CD14-positive monocyte (primary cell): ENCODE results near the gene SERPINA9. TPM values are rescaled to one million over a fixed set of nuclear protein-coding genes. Genes with fewer than 3 reads are reported as not detected.

Experiments used
- DNase-seq, 3 donors: peaks; one replicate each; pipeline ENCODE4 v3.0.0-alpha.2; 2011 to 2022
- H2AFZ ChIP-seq: 2 replicates; pipeline ENCODE4 v1.6.0; 2012; ENCODE audit warnings: mild to moderate bottlenecking, low read depth, low read length, inconsistent platforms; ENCODE audit not compliant: insufficient read depth, poor library complexity, severe bottlenecking
- H3K27ac ChIP-seq, 2 donors: 1 replicate in 1 of 2; 2 replicates in 1 of 2; pipeline ENCODE4 v1.5.1; 2012 to 2013; ENCODE audit warnings: low read length in 2 of 2, control low read depth in 1 of 2, inconsistent platforms in 1 of 2, low read depth in 1 of 2, mild to moderate bottlenecking in 1 of 2
- H3K27me3 ChIP-seq, 2 donors: one replicate each; pipeline versions ENCODE4 v1.6.0 to v1.6.1; 2011 to 2013; ENCODE audit warnings: low read length in 2 of 2; ENCODE audit not compliant: control insufficient read depth in 2 of 2, insufficient read depth in 2 of 2
- H3K36me3 ChIP-seq, 2 donors: replicated peaks in 1 of 2; 1 replicate in 1 of 2; 2 replicates in 1 of 2; pipeline versions ENCODE4 v1.5.1 to v1.6.1; 2012 to 2013; ENCODE audit warnings: low read length in 2 of 2, control low read depth in 1 of 2, inconsistent platforms in 1 of 2, mild to moderate bottlenecking in 1 of 2; ENCODE audit not compliant: insufficient read depth in 2 of 2, control insufficient read depth in 1 of 2
- H3K4me1 ChIP-seq, 2 donors: 1 replicate in 1 of 2; 2 replicates in 1 of 2; pipeline versions ENCODE4 v1.5.1 to v1.6.1; 2012 to 2013; ENCODE audit warnings: low read length in 2 of 2, control low read depth in 1 of 2, inconsistent platforms in 1 of 2, mild to moderate bottlenecking in 1 of 2, moderate library complexity in 1 of 2; ENCODE audit not compliant: insufficient read depth in 2 of 2, control insufficient read depth in 1 of 2
- H3K4me2 ChIP-seq: replicated peaks from 2 replicates; pipeline ENCODE3; 2012; ENCODE audit warnings: low read length, moderate library complexity, mild to moderate bottlenecking; ENCODE audit not compliant: poor library complexity, severe bottlenecking; ENCODE audit errors: extremely low read depth
- H3K4me3 ChIP-seq, 3 experiments: fragments of 200-600 bp in 1 of 3; sonication (generic) in 1 of 3; replicated peaks in 1 of 3; 1 replicate in 2 of 3; 2 replicates in 1 of 3; pipeline ENCODE4 v1.5.1; 2011 to 2013; ENCODE audit warnings: low read length in 3 of 3, mild to moderate bottlenecking in 3 of 3, control low read depth in 2 of 3, low read depth in 2 of 3, inconsistent platforms in 1 of 3, moderate library complexity in 1 of 3
- H3K79me2 ChIP-seq: 2 replicates; pipeline ENCODE4 v1.6.0; 2012; ENCODE audit warnings: mild to moderate bottlenecking, control low read depth, inconsistent platforms, low read length, moderate library complexity; ENCODE audit not compliant: insufficient read depth
- H3K9ac ChIP-seq: 2 replicates; pipeline ENCODE4 v1.6.0; 2017; ENCODE audit warnings: low read length, mild to moderate bottlenecking; ENCODE audit not compliant: insufficient read depth, poor library complexity, severe bottlenecking
- H3K9me3 ChIP-seq, 2 donors: replicated peaks in 1 of 2; 1 replicate in 1 of 2; 2 replicates in 1 of 2; pipeline versions ENCODE4 v1.5.1 to v1.6.1; 2012 to 2013; ENCODE audit warnings: low read length in 2 of 2, control low read depth in 1 of 2; ENCODE audit not compliant: control insufficient read depth in 1 of 2, insufficient read depth in 1 of 2
- H4K20me1 ChIP-seq: 2 replicates; pipeline ENCODE4 v1.6.0; 2012; ENCODE audit warnings: mild to moderate bottlenecking, low read length, control low read depth, moderate library complexity; ENCODE audit not compliant: insufficient read depth
- H3K27ac Mint-ChIP-seq, 7 donors: one replicate each; pipeline ENCODE4 v1.8.0; 2020; ENCODE audit warnings: mild to moderate bottlenecking in 7 of 7, mixed read lengths in 7 of 7, moderate library complexity in 6 of 7, inconsistent platforms in 2 of 7
- H3K27me3 Mint-ChIP-seq, 3 donors: one replicate each; pipeline ENCODE4 v1.8.0; 2021 to 2022; ENCODE audit warnings: low read depth in 3 of 3, mild to moderate bottlenecking in 3 of 3, mixed read lengths in 3 of 3, moderate library complexity in 3 of 3, inconsistent platforms in 1 of 3
- H3K36me3 Mint-ChIP-seq, 2 donors: one replicate each; pipeline ENCODE4 v1.8.0; 2020; ENCODE audit warnings: mixed read lengths in 2 of 2, inconsistent platforms in 1 of 2, mild to moderate bottlenecking in 1 of 2
- H3K4me1 Mint-ChIP-seq: one replicate; pipeline ENCODE4 v1.8.0; 2020; ENCODE audit warnings: mild to moderate bottlenecking, mixed read lengths
- H3K4me3 Mint-ChIP-seq, 2 donors: one replicate each; pipeline ENCODE4 v1.8.0; 2020; ENCODE audit warnings: mild to moderate bottlenecking in 2 of 2, mixed read lengths in 2 of 2, moderate library complexity in 1 of 2
- H3K9me3 Mint-ChIP-seq, 7 donors: one replicate each; pipeline ENCODE4 v1.8.0; 2020 to 2022; ENCODE audit warnings: mixed read lengths in 7 of 7, mild to moderate bottlenecking in 6 of 7, moderate library complexity in 6 of 7, inconsistent platforms in 2 of 7
- CTCF ChIP-seq: fragments of 200-600 bp; IDR thresholded peaks from one replicate; pipeline ENCODE4 v1.8.0; 2022; ENCODE audit warnings: antibody characterized with exemption, mild to moderate bottlenecking
- WGBS: methylation state at CpG from one replicate; pipeline ENCODE4 v1.1.5; 2013; ENCODE audit warnings: missing lambda C conversion rate; ENCODE audit not compliant: insufficient coverage; 5-methylcytosine and 5-hydroxymethylcytosine counted together
- intact Hi-C, 2 donors: fragments of 100-400 bp; cut with micrococcal nuclease; formaldehyde crosslinking; loops; one replicate each; pipeline versions ENCODE4 v1.15.0 to v1.15.1; 2023
- polyA plus RNA-seq, 3 donors: library from polyadenylated mRNA; depleted of rRNA in 1 of 3; unstranded in 2 of 3; stranded (reverse) in 1 of 3; fragments of 300-500 nt in 2 of 3; fragments of >200 nt in 1 of 3; fragmentation: Illumina TruSeq in 2 of 3; gene quantifications; 1 replicate in 2 of 3; 2 replicates in 1 of 3; pipeline ENCODE4 v1.2.3, GENCODE V29; 2012 to 2021

The SERPINA9 gene
- polyA plus RNA-seq, 3 donors, result not detected

GRCh38 chr14:94460631-94461416, 15.2 kb downstream of the SERPINA9 start:
- Histone ChIP-seq H3K9ac (no peak overlapping the region), H3K4me1 (no peaks in the 10 kb centered on the region), H3K27ac (no peak overlapping the region), H4K20me1 (no peaks in the 10 kb centered on the region), H3K79me2 (no peaks in the 10 kb centered on the region), H2AFZ (no peak overlapping the region), H3K27me3 (no peaks in the 10 kb centered on the region), H3K4me2 (no peak overlapping the region), H3K9me3 (peaks cover 13 to 16% of the 10 kb centered on the region in 2 donors), H3K4me3 (no peak overlapping the region), H3K36me3 (no peaks in the 10 kb centered on the region)
- Mint-ChIP-seq H3K4me3 (no peak overlapping the region), H3K4me1 (no peaks in the 10 kb centered on the region), H3K27me3 (peaks cover 3 to 9% (median 5%) of the 10 kb centered on the region in 3 donors), H3K36me3 (no peaks in the 10 kb centered on the region), H3K27ac (no peak overlapping the region), H3K9me3 (peaks cover 2 to 30% (median 25%) of the 10 kb centered on the region in 7 donors)
- no peak for TF ChIP-seq CTCF
- 75% methylated on average over 7 of the region's 8 CpGs for WGBS
- no peak for DNase-seq
- intact Hi-C loops, result no loop called here

DNA sequence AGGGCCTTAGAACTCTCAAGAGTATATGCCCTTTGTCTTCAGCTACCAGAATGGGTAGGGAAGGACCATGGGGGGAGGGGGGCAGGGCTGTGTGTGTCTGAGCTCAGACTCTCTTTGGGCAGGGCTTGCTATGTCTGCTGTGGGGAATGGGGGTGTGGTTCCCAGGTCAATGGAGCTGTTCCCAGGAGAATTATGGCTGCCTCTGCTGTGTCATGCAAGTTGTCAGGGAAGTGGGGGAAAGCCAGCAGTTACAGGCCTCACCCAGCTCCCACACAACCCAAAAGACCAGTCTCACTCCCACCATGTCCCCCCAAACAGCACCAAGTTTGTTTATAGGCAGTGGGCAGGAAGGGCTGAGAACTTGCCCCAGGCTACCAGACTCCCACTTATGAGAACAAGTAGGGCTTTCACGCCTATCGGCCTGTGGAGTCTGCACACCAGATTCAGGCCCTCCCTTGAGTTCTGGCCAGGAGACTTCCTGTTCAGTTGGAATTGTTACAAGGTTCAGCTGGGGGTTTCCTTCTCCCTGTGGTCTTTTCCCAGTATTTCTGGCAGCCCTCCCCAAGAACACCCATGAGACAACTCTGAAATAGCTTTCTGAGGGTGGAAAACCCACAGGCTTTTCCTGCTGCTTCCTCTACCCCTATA, 17.3 kb downstream of the SERPINA9 start:
- no peak for TF ChIP-seq CTCF
- Histone ChIP-seq H2AFZ (no peak overlapping the region), H3K79me2 (no peaks in the 10 kb centered on the region), H3K9me3 (no peaks in the 10 kb centered on the region), H3K9ac (no peak overlapping the region), H4K20me1 (no peaks in the 10 kb centered on the region), H3K27ac (no peak overlapping the region), H3K4me3 (no peak overlapping the region), H3K36me3 (no peaks in the 10 kb centered on the region), H3K4me1 (no peaks in the 10 kb centered on the region), H3K4me2 (no peak overlapping the region), H3K27me3 (peaks cover 0 to 2% of the 10 kb centered on the region in 2 donors)
- Mint-ChIP-seq H3K4me1 (no peaks in the 10 kb centered on the region), H3K27ac (no peak overlapping the region), H3K36me3 (no peaks in the 10 kb centered on the region), H3K9me3 (peaks cover 0 to 15% (median 12%) of the 10 kb centered on the region in 7 donors), H3K27me3 (peaks cover 5 to 13% (median 9%) of the 10 kb centered on the region in 3 donors), H3K4me3 (no peak overlapping the region)
- no peak for DNase-seq
- intact Hi-C loops, result no loop called here
- WGBS, result no CpG with 5 or more reads among the region's 2 CpGs
